Pancreas (tissue), 10 donors: ENCODE measurements around the gene HCAR2. TPM values are rescaled to one million over a fixed set of nuclear protein-coding genes. Genes with fewer than 3 reads are reported as not detected.

Source experiments
- ATAC-seq, 4 donors: fragments of 200-7000 bp; cut with Tn5 transposase; one replicate each; pipeline versions ENCODE4 v1.8.0 to v1.9.1; 2020; ENCODE audit warnings: mild to moderate bottlenecking in 4 of 4, moderate library complexity in 4 of 4
- DNase-seq, 6 donors: peaks; one replicate each; pipeline ENCODE4 v3.0.0-alpha.2; 2020
- FAIRE-seq: peaks from 2 replicates; lab custom pipeline; 2012; peaks lifted over from hg19 to GRCh38; lab: Jason Lieb, UNC
- H3K27ac ChIP-seq, 4 donors: fragments of 200-600 bp; sonication (generic); 1 replicate in 3 of 4; 2 replicates in 1 of 4; pipeline versions ENCODE4 v1.5.0 to v1.8.0; 2020
- H3K27me3 ChIP-seq, 4 donors: fragments of 200-600 bp; one replicate each; pipeline ENCODE4 v1.8.0; 2021
- H3K36me3 ChIP-seq, 3 donors: fragments of 200-600 bp; sonication (generic) in 1 of 3; one replicate each; pipeline versions ENCODE4 v1.5.0 to v1.8.0; 2020 to 2021
- H3K4me1 ChIP-seq, 3 donors: fragments of 200-600 bp; one replicate each; pipeline ENCODE4 v1.8.0; 2021
- H3K4me3 ChIP-seq, 4 donors: fragments of 200-600 bp; sonication (generic) in 2 of 4; one replicate each; pipeline versions ENCODE4 v1.5.0 to v1.8.0; 2020 to 2021
- H3K9me3 ChIP-seq, 4 donors: fragments of 200-600 bp; one replicate each; pipeline ENCODE4 v1.8.0; 2021
- WGBS, 2 donors: extraction: QIAGEN DNeasy Blood & Tissue Kit; methylation state at CpG; one replicate each; pipeline ENCODE4 v1.1.7; 2013; 5-methylcytosine and 5-hydroxymethylcytosine counted together
- intact Hi-C, 3 donors: fragments of 100-400 bp; cut with DNase I; formaldehyde crosslinking; loops; one replicate each; pipeline versions ENCODE4 v1.11.1 to v1.14.2; 2022
- polyA plus RNA-seq, 2 donors: library from polyadenylated mRNA; stranded (reverse); fragments of 200-250 nt; gene quantifications; one replicate each; pipeline ENCODE4 v1.2.3, GENCODE V29; 2013
- total RNA-seq, 6 donors: library from RNA; stranded (reverse); fragmentation: NEBNext Ultra II Directional in 4 of 6; extraction: Animal tissue kit (Norgen Biotek cat#: 25700) in 4 of 6; gene quantifications; one replicate each; pipeline versions ENCODE4 v1.2.1 to v1.2.4, GENCODE V29; 2021 to 2023
- TF ChIP-seq, protein P1 (sequence below), 4 donors: fragments of 200-600 bp; sonication (generic) in 3 of 4; IDR thresholded peaks; one replicate each; pipeline versions ENCODE4 v1.5.0 to v1.8.0; 2021; ENCODE audit warnings: antibody characterized with exemption in 4 of 4
- donor health status: healthy with polysubstance abuse.
- donor health status: DM: no; HTN: no; CAD: no; lungs with moderate emphysema.
- donor health status: DM: no; HTN: no; CAD: no.
- donor health status: control.
- donor health status: control.
- donor health status: Bipolar disorder and iron deficiency.
- donor health status: DM: yes; HTN: yes; CAD: no.
- donor health status: DM: no; HTN: no; CAD: no.
- donor health status: DM: no; HTN: no; CAD: no.
- donor health status: DM: yes; HTN: yes; CAD: no.

Gene HCAR2
- total and polyA plus RNA-seq, 8 donors = 0.05 to 0.95 (median 0.25) TPM; not detected in 3

DNA sequence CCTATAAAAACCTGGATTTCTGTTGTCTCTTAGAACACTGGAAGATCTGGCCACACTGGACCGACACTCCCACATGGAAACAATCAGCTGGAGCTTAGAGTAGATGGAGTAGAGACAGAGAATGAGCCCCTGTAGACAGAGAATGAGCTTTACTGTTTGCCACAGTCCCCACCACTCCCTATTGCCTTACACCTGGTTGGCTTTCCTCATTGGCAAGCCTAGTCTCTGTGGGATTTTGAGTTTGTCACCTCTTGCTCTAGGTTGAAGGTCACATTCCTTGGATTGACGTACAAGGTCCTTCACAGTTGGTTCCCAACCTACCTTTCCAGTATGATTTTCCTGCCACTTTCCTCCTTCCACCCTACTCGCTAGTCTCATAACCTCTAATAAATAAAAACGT, 29.5 kb upstream of the HCAR2 start:
- FAIRE-seq = no peak

DNA sequence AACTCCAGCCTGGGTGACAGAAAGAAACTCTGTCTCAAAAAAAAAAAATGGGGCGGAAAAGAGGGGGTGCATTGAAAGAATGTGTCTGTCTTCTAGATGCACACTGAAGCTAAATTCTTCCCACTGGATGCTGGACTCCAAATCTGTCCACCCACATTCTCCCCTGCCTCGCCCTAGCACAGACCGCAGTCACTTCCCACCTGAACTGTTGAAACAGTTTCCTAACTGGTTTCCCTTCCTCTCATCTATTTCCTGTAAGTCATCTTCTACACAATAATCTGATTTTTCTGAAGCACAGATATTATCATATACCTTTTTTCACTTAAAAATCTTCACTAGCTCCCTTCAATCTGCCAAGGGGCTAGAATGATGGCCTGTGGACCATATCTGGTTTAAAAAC, 29.0 kb upstream of the HCAR2 start:
- H3K27me3 ChIP-seq = no peaks in the 10 kb centered on the region
- TF ChIP-seq, protein P1, sequence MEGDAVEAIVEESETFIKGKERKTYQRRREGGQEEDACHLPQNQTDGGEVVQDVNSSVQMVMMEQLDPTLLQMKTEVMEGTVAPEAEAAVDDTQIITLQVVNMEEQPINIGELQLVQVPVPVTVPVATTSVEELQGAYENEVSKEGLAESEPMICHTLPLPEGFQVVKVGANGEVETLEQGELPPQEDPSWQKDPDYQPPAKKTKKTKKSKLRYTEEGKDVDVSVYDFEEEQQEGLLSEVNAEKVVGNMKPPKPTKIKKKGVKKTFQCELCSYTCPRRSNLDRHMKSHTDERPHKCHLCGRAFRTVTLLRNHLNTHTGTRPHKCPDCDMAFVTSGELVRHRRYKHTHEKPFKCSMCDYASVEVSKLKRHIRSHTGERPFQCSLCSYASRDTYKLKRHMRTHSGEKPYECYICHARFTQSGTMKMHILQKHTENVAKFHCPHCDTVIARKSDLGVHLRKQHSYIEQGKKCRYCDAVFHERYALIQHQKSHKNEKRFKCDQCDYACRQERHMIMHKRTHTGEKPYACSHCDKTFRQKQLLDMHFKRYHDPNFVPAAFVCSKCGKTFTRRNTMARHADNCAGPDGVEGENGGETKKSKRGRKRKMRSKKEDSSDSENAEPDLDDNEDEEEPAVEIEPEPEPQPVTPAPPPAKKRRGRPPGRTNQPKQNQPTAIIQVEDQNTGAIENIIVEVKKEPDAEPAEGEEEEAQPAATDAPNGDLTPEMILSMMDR (IDR thresholded peaks at IDR 0.05) = no peak
- H3K36me3 ChIP-seq = no peaks in the 10 kb centered on the region
- H3K27ac ChIP-seq = no peak overlapping the region
- DNase-seq = no peak
- no peaks in the 10 kb centered on the region for H3K4me1 ChIP-seq
- ATAC-seq = no peak
- no peak overlapping the region for H3K4me3 ChIP-seq
- H3K9me3 ChIP-seq = no peaks in the 10 kb centered on the region
- 83 to 86% methylated on average over 3 of the region's 3 CpGs for WGBS, 2 donors
- intact Hi-C loops = no loop called here
- FAIRE-seq = no peak

More for the DNA sequence above, 29.5 kb upstream of the HCAR2 start:
- intact Hi-C loops = no loop called here
- TF ChIP-seq, protein P1 (IDR thresholded peaks at IDR 0.05) = no peak
- no peak overlapping the region for H3K27ac ChIP-seq
- H3K27me3 ChIP-seq = no peaks in the 10 kb centered on the region
- H3K9me3 ChIP-seq = no peaks in the 10 kb centered on the region
- ATAC-seq (no peak), DNase-seq (no peak)
- no peaks in the 10 kb centered on the region for H3K36me3 ChIP-seq
- no peaks in the 10 kb centered on the region for H3K4me1 ChIP-seq
- H3K4me3 ChIP-seq = no peak overlapping the region
- WGBS, 2 donors = 77 to 82% methylated on average over 4 of the region's 4 CpGs

DNA sequence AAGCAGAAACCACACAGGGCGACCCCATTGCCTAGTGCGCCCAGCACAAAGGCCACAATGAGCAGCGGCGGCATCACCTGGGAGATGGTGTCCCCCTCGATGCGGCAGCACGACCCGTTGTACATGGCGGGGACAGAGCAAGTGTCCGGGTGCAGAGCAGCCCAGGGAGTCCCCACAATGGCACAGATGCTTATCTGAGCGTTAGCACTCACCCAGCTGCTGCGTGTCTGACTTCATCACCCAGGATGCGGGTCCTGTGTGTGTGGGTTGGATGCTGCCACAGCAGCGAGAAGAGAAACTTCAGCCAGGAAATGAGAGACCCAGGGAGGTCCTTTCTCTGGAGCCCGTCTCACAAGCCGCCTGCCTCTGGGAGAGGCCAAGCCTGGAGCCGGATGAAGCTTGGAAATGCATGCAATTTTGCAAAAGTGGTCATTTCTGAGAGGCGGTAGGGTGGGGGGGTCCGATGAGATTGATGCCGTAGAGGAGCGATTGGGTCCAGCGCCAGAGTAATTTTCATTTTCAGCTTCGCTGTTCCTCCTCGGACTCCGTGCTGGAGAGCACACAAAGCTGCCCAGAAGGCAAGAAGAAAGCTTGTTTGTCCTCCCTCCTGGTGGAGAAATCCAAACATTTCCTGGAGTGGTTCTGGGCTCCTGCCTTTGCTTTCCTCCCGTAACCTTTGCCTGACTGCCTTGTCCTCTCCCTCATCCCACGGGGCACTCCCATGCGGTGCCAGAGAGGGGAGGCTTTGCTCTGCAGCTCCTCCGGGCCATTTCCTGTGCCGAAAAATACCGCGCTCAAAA, 27.3 kb upstream of the HCAR2 start, which contains the start of gene HCAR1:
TSS of gene HCAR1 (minus strand) at position 630 of the 800 bp plus-strand sequence. CDS start at position 125, 505 bp downstream.
- no peaks in the 10 kb centered on the region for H3K9me3 ChIP-seq
- H3K27ac ChIP-seq = no peak within 1 kb of the TSS
- ATAC-seq = peak in 3 of 4 donors; percentile 49 to 60 (median 59)
- H3K4me3 ChIP-seq = peak within 1 kb of the TSS in 1 of 4 donors; percentile 17
- no peaks in the 10 kb centered on the region for H3K27me3 ChIP-seq
- no peaks in the 10 kb centered on the region for H3K36me3 ChIP-seq
- intact Hi-C loops = no loop called here
- no peak for DNase-seq
- WGBS, 2 donors = 46 to 52% methylated on average over 32 of the region's 32 CpGs
- no peaks in the 10 kb centered on the region for H3K4me1 ChIP-seq
- TF ChIP-seq, protein P1 (IDR thresholded peaks at IDR 0.05) = no peak
- FAIRE-seq = no peak

DNA sequence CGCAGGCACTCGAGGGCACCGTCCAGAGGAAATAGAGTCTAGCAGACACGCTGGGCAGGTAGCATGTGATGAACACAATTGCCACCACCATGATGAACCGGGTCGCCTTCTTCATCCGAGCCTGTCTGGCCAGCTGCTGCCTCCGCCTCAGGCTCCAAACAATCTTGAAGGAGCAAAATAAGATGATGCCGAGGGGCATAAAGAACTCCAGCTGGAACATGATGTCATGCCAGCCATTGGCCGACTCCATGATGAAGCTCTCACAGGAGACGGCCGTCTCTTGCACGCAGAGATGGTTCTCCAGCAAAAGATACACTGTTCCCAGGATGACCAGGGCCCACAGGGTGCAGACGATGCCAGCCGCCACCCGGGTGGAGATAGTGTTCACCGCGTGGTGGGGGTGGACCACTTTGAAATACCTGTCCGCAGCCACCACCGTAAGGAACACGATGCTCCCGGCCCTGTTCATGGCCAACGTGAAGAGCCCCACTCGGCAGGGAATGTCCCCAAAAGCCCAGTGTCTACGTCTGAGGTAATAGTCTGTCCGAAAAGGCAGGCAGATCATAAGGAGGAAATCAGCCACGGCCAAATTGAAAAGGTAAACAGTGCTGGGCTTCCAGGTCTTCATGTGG, 26.5 kb upstream of the HCAR2 start:
- H3K9me3 ChIP-seq = no peaks in the 10 kb centered on the region
- 78 to 85% methylated on average over 27 of the region's 27 CpGs for WGBS, 2 donors
- FAIRE-seq = no peak
- H3K4me3 ChIP-seq = no peak overlapping the region
- H3K27ac ChIP-seq = no peak overlapping the region
- ATAC-seq = no peak
- no peaks in the 10 kb centered on the region for H3K36me3 ChIP-seq
- no peaks in the 10 kb centered on the region for H3K4me1 ChIP-seq
- no peak for DNase-seq
- intact Hi-C loops = no loop called here
- TF ChIP-seq, protein P1 (IDR thresholded peaks at IDR 0.05) = no peak
- H3K27me3 ChIP-seq = no peaks in the 10 kb centered on the region
